ENCODE data around the gene CDC42BPB.

DNA sequence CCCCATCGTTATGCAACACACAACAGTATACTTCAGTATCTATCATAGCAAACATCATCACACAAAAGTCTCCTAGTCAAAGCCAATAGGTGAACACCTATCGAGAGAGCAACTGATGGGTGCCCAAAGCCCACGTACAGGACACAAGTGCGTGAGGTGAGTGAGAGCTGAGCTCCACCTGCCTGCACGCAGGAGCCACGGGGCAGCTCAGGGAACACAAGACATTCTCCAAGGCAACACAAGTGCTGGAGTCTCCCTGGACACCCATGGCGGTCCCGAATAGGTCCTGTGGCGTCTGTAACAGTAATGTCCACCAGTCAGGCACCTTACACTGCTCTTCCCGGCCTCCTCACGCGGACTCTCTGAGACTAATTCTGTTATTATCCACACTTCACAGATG, 44.3 kb downstream of the CDC42BPB start:
- TF ChIP-seq, protein P1, sequence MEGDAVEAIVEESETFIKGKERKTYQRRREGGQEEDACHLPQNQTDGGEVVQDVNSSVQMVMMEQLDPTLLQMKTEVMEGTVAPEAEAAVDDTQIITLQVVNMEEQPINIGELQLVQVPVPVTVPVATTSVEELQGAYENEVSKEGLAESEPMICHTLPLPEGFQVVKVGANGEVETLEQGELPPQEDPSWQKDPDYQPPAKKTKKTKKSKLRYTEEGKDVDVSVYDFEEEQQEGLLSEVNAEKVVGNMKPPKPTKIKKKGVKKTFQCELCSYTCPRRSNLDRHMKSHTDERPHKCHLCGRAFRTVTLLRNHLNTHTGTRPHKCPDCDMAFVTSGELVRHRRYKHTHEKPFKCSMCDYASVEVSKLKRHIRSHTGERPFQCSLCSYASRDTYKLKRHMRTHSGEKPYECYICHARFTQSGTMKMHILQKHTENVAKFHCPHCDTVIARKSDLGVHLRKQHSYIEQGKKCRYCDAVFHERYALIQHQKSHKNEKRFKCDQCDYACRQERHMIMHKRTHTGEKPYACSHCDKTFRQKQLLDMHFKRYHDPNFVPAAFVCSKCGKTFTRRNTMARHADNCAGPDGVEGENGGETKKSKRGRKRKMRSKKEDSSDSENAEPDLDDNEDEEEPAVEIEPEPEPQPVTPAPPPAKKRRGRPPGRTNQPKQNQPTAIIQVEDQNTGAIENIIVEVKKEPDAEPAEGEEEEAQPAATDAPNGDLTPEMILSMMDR (IDR thresholded peaks at IDR 0.05; ENCODE audit: insufficient read depth, low read depth, low read length): no peak
- TF ChIP-seq EZH2 (IDR thresholded peaks at IDR 0.05; ENCODE audit: insufficient read depth, low read length): no peak
